H1 (cell line): ENCODE results near the gene POMT2.

ENCODE experiments used
- JUN ChIP-seq: IDR thresholded peaks from 2 replicates; pipeline ENCODE4 v1.6.1; 2011; ENCODE audit warnings: low read depth, mild to moderate bottlenecking, improper control_type of control experiment, low read length
- POLR2AphosphoS5 ChIP-seq: IDR thresholded peaks from 2 replicates; pipeline ENCODE4 v1.6.1; 2011; ENCODE audit warnings: low read depth, low read length
- RAD21 ChIP-seq, 2 experiments: IDR thresholded peaks in 1 of 2; conservative IDR thresholded peaks in 1 of 2; 2 replicates each; pipeline ENCODE4 v1.6.1; 2011; ENCODE audit warnings: low read depth in 2 of 2, low read length in 2 of 2, improper control_type of control experiment in 1 of 2, inconsistent platforms in 1 of 2, mild to moderate bottlenecking in 1 of 2, moderate library complexity in 1 of 2
- SP2 ChIP-seq: IDR thresholded peaks from 2 replicates; pipeline ENCODE4 v1.6.1; 2012; ENCODE audit warnings: mild to moderate bottlenecking, low read length, inconsistent platforms

DNA sequence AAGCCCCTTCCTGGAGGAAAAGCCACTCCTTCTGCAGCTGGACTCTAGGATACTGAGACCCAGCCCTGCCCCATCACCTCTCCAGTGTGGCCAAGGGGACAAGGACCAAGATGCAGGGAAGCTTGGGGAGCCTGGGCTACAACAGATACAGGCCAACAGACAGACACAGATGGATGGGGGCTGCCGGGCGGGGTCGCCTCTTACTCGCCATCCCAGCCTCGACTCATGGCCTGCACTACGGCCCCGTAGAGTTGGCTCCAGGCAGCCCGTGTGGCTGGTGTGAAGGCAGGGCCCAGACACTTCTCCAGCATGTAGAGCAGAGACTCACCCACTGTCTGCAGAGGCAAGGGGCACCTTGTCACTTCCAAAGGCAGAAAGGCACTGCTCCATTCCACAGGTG is 54.3 kb downstream of the POMT2 start:
- no peak for TF ChIP-seq JUN
- TF ChIP-seq RAD21 (IDR thresholded peaks at IDR 0.05 in 1 of 2, conservative IDR thresholded peaks at IDR 0.05 in 1 of 2; ENCODE audit: low read depth in 2 of 2, low read length in 2 of 2), result no peak
- TF ChIP-seq SP2, result no peak
- TF ChIP-seq POLR2AphosphoS5, result no peak
